Memory B cell (primary cell): Measurements from ENCODE around the gene MTFR1L.
"Not testable (repeated sequence)": the region's sequence is repeated elsewhere in the genome, so short reads cannot be mapped to it uniquely, and the experiment has no call there.

ENCODE experiments used
- ATAC-seq: fragments of 150-1000 bp; cut with Tn5 transposase; 2 replicates; pipeline ENCODE4 v1.10.0; 2021; ENCODE audit warnings: low read depth, mild to moderate bottlenecking, moderate library complexity
- DNase-seq, 2 donors: peaks; one replicate each; pipeline ENCODE4 v3.0.0; 2022; ENCODE audit warnings: low spot score in 2 of 2
- H3K27ac Mint-ChIP-seq: one replicate; pipeline ENCODE4 v1.8.0; 2022; ENCODE audit warnings: mild to moderate bottlenecking, moderate library complexity, mixed read lengths
- H3K27me3 Mint-ChIP-seq: one replicate; pipeline ENCODE4 v1.8.0; 2022; ENCODE audit warnings: mixed read lengths
- H3K36me3 Mint-ChIP-seq: one replicate; pipeline ENCODE4 v1.8.0; 2022; ENCODE audit warnings: mild to moderate bottlenecking, mixed read lengths
- H3K4me1 Mint-ChIP-seq: one replicate; pipeline ENCODE4 v1.8.0; 2022; ENCODE audit warnings: mixed read lengths
- H3K4me3 Mint-ChIP-seq: one replicate; pipeline ENCODE4 v1.8.0; 2022; ENCODE audit warnings: mild to moderate bottlenecking, moderate library complexity, mixed read lengths
- H3K9me3 Mint-ChIP-seq: one replicate; pipeline ENCODE4 v1.8.0; 2022; ENCODE audit warnings: mixed read lengths

The MTFR1L gene

DNA sequence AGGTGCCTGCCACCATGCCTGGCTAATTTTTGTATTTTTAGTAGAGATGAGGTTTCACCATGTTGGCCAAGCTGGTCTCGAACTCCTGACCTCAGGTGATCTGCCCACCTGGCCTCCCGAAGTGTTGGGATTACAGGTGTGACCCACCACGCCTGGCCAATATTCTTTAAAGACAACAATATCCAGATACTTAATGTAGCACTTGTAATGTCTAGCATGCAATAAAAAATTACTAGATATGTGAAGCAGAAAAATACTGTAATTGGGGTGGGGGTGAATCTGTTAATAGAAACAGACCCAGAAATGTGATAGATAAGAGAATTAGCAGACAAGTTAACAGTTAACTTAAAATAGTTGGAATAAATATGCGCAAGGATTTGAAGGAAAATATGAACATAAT is 20.1 kb downstream of the MTFR1L start:
- not testable (repeated sequence) for H3K27ac Mint-ChIP-seq, ATAC-seq, H3K4me1 Mint-ChIP-seq, H3K36me3 Mint-ChIP-seq, H3K4me3 Mint-ChIP-seq, H3K27me3 Mint-ChIP-seq, DNase-seq, H3K9me3 Mint-ChIP-seq

DNA sequence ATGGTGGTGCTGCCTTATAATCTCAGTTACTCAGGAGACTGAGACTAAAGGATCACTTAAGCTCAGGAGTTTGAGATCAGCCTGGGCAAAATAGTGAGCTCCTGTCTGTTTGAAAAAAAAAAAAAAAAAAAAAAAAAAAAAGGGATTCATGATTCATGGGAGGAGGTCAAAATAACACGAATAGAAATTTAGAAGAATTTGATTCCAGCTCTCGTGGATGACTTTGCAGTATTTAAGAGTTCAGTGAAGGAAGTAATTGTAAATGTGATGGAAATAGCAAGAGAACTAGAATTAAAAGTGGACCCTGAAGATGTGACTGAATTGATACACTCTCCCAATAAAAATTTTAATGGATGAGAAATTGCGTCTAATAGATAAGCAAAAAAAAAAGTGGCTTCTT is 23.7 kb downstream of the MTFR1L start:
- Mint-ChIP-seq H3K4me3 (no peak overlapping the region), H3K27me3 (no peaks in the 10 kb centered on the region), H3K36me3 (no peaks in the 10 kb centered on the region), H3K27ac (no peak overlapping the region), H3K9me3 (peaks cover 4% of the 10 kb centered on the region), H3K4me1 (peaks cover 8% of the 10 kb centered on the region)
- no peak for ATAC-seq
- no peak for DNase-seq

GRCh38 chr1:25844536-25845337 is 25.0 kb downstream of the MTFR1L start:
- Mint-ChIP-seq H3K27ac (no peak overlapping the region), H3K9me3 (peaks cover 4% of the 10 kb centered on the region), H3K4me1 (peaks cover 8% of the 10 kb centered on the region), H3K27me3 (no peaks in the 10 kb centered on the region), H3K36me3 (no peaks in the 10 kb centered on the region), H3K4me3 (no peak overlapping the region)
- DNase-seq (no peak), ATAC-seq (no peak)

DNA sequence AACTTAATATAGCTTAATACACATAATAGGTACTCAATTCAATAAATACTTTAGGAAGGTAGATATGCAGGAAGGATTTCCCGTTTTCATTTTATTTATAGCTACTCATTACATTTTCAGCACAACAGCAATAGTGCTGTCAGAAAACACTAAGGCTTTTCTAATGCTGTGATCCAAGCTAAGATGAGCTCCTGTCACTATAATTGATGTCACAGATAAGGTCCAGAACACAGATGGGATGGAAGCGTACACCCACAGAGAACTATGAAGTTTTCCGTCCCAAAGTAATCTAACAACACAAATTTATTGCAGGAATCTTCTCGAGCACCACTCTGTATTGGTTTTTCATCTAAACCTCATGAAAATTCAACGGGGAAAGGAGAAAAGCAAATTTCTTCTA is 25.9 kb downstream of the MTFR1L start:
- no peaks in the 10 kb centered on the region for H3K36me3 Mint-ChIP-seq
- no peaks in the 10 kb centered on the region for H3K27me3 Mint-ChIP-seq
- ATAC-seq, result no peak
- no peak for DNase-seq
- H3K4me3 Mint-ChIP-seq, result no peak overlapping the region
- H3K4me1 Mint-ChIP-seq, result peaks cover 8% of the 10 kb centered on the region
- no peaks in the 10 kb centered on the region for H3K9me3 Mint-ChIP-seq
- no peak overlapping the region for H3K27ac Mint-ChIP-seq

GRCh38 chr1:25847929-25848328 is 28.2 kb downstream of the MTFR1L start:
- Mint-ChIP-seq H3K9me3 (peaks cover 3% of the 10 kb centered on the region), H3K27ac (no peak overlapping the region), H3K27me3 (no peaks in the 10 kb centered on the region), H3K4me1 (peaks cover 8% of the 10 kb centered on the region), H3K4me3 (no peak overlapping the region), H3K36me3 (no peaks in the 10 kb centered on the region)
- DNase-seq, result no peak
- ATAC-seq, result no peak

DNA sequence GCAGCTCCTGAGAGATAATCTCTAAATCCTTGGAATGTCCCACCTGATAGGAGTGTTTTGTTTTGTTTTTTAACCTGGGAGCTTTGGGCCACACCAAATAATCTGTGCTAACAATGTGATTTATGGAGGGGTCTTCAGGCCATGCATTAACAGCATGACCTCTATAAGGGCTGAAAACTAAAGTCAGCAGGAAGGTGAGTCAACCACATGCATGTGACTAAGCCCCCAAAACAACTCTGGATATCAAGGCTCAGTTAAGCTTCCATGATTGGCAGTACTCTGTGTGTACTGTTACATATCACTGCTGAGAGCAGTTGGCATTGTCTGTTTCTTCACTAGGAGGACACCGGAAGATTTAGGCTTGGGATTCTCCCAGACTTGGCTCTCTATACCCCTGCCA is 28.8 kb downstream of the MTFR1L start:
- peaks cover 3% of the 10 kb centered on the region for H3K9me3 Mint-ChIP-seq
- no peaks in the 10 kb centered on the region for H3K27me3 Mint-ChIP-seq
- no peaks in the 10 kb centered on the region for H3K36me3 Mint-ChIP-seq
- no peak overlapping the region for H3K4me3 Mint-ChIP-seq
- DNase-seq (no peak), ATAC-seq (no peak)
- peaks cover 8% of the 10 kb centered on the region for H3K4me1 Mint-ChIP-seq
- no peak overlapping the region for H3K27ac Mint-ChIP-seq

DNA sequence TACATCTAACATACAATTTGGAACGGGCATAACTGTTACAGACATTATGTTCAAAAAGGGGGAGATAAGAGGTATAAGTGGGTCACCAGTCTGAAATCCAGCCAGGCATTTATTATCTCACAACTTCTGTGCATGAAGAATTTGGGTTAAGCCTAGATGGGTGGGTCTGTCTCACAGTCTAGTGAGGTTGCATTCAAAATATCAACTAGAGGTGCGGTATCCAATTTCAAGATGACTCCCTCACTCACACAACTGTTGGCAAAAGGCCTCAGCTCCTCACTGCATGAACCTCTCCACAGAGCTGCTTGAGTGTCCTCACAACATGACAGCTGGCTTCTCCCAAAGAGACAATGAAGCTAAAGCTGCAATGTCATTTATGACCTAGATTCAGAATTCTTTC is 34.8 kb downstream of the MTFR1L start:
- Mint-ChIP-seq H3K36me3 (no peaks in the 10 kb centered on the region), H3K27ac (no peak overlapping the region), H3K9me3 (peaks cover 3% of the 10 kb centered on the region), H3K27me3 (peaks cover 1% of the 10 kb centered on the region), H3K4me3 (no peak overlapping the region), H3K4me1 (peaks cover 9% of the 10 kb centered on the region)
- DNase-seq (no peak), ATAC-seq (no peak)

DNA sequence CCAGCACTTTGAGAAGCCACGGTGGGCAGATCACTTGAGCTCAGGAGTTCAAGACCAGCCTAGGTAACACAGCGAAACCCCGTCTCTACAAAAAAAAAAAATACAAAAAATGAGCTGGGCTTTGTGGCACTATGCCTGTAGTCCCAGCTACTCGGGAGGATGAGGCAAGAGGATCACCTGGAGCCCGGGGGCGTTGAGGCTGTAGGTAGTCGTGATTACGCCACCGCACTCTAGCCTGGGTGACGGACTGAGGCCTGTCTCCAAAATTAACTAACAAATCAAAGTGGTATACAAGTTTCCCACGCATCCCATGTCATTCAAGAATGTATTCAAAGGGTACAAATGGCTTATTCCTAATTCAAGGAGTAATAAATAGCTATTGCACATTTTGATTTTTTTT is 37.1 kb downstream of the MTFR1L start:
- no peaks in the 10 kb centered on the region for H3K9me3 Mint-ChIP-seq
- DNase-seq (no peak), ATAC-seq (no peak)
- H3K36me3 Mint-ChIP-seq, result no peaks in the 10 kb centered on the region
- no peak overlapping the region for H3K27ac Mint-ChIP-seq
- peaks cover 13% of the 10 kb centered on the region for H3K4me1 Mint-ChIP-seq
- H3K27me3 Mint-ChIP-seq, result peaks cover 1% of the 10 kb centered on the region
- no peak overlapping the region for H3K4me3 Mint-ChIP-seq

DNA sequence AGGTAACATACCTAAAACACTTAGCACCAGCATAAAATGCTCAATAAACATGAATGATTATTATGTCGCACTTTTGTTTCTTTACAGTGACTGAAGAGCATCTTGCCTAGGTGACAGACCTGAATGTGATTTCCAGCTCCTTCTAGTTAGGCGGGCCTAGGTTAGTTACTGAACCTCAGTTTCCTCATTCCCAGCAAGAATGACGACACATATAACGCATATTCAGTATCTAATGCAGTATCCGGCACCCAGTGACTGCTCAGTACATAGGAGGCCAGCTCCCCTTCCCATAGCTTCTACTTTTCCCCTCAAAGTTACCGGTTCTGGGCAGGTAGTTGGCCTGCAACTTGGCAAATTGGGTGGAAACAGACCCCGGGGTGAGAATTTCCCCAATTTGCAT is 38.7 kb downstream of the MTFR1L start:
- no peak for ATAC-seq
- Mint-ChIP-seq H3K27ac (no peak overlapping the region), H3K27me3 (peaks cover 1% of the 10 kb centered on the region), H3K4me1 (peaks cover 13% of the 10 kb centered on the region), H3K36me3 (peaks cover 7% of the 10 kb centered on the region), H3K9me3 (no peaks in the 10 kb centered on the region), H3K4me3 (peak overlapping the region; percentile 89)
- DNase-seq, result no peak

DNA sequence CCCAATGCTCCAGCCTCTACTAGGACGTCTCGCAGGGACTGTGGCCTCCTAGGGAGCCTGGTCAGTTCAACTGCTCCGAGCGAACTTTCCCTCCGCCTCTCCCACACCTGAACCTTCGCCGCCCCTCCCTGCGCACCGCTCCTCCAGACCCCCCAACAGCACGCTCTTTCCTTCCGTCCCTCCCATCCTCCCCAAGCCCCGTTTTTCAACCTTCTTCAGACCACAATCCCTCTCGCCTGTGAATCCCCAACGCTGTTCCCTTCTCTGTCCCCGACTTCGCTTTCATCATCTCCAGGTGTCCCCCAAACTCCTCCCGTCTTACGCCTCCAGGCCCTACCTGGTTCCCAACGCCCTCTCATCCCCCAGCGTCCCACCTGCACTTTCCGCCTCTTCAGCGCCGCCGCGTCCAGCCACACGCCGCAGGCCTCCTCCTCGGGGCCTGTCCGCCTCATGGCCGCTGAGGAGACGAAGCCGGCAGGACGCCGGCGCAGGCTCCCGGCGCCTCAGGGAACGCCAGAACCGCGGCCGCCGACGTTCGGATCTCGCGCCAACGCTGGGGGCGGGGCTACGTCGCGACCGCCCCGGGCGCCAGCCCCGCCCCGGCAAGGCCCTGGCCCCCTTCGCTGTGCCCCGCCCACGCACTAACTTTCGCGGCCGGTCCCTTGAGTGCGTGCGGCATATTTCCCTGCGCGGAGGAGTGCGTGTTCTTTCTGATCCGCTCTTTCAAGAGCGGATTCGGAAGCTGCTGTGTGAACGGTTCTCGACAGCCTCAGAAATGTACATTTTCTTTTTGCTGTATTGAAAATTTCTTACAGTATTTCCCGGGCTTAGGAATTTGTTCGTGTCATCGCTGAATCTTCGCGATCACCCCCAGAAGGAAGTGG is 39.4 kb downstream of the MTFR1L start, which contains the start of gene AUNIP:
Gene AUNIP, minus strand, starts transcription at position 552 of the 884 bp plus-strand sequence. Its CDS starts 100 bp downstream, at position 452.
- Mint-ChIP-seq H3K4me1 (peaks cover 13% of the 10 kb centered on the region), H3K36me3 (peaks cover 7% of the 10 kb centered on the region), H3K9me3 (no peaks in the 10 kb centered on the region), H3K27ac (peak within 1 kb of the TSS; percentile 92), H3K27me3 (peaks cover 1% of the 10 kb centered on the region), H3K4me3 (peak within 1 kb of the TSS; percentile 89)
- DNase-seq, result peak; percentile 85 to 86
- ATAC-seq, result peak; percentile 95

DNA sequence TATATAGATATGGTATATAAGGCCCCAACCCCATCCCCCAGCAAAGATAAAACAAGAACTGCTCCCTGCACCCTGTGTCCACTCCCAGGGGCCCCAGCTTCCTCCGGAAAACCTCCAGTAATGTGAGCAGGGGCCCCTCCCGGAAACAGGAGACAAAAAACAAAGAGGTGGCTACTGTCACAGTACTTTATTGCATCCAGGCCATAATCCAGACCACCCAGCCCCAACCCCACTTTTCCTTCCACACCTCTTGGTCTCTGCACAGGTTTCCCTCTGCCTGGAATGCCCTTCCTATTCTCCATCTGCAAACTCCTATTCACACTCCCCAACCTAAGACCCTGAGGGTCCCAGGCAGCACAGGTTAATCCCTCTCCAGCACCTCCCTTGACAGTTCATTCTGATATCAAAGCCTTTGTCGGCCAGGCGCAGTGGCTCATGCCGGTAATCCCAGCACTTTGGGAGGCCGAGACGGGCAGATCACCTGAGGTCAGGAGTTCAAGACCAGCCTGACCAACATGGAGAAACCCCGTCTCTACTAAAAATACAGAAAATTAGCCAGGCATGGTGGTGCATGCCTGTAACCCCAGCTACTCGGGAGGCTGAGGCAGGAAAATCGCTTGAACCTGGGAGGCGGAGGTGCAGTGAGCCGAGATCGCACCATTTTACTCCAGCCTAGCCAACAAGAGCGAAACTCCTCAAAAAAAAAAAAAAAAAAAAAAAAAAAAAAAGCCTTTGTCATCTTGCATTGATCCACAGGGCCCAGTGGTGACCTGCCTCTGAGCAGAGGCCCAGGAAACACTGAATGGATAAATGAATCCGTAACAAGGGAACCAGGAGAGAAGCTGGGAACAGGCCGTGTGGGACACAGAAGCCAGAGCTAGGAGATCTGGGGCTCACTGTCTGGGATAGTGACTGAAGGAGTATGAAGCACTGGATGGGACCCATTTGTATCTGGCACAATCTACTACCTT is 41.8 kb downstream of the MTFR1L start:
- Mint-ChIP-seq H3K27ac (peak overlapping the region; percentile 25), H3K4me3 (peak overlapping the region; percentile 2), H3K9me3 (no peaks in the 10 kb centered on the region), H3K4me1 (peaks cover 13% of the 10 kb centered on the region), H3K27me3 (peaks cover 1% of the 10 kb centered on the region), H3K36me3 (peaks cover 7% of the 10 kb centered on the region)
- ATAC-seq, result no peak
- DNase-seq, result no peak

- no peak overlapping the region for H3K4me3 Mint-ChIP-seq
- peaks cover 7% of the 10 kb centered on the region for H3K36me3 Mint-ChIP-seq
- H3K9me3 Mint-ChIP-seq, result no peaks in the 10 kb centered on the region
- H3K4me1 Mint-ChIP-seq, result peaks cover 13% of the 10 kb centered on the region
- H3K27ac Mint-ChIP-seq, result peak overlapping the region; percentile 9
- H3K27me3 Mint-ChIP-seq, result peaks cover 1% of the 10 kb centered on the region
- DNase-seq (no peak), ATAC-seq (no peak)
These were observed 43.2 kb downstream of the MTFR1L start for GRCh38 chr1:25862785-25863485.
